Activated naive CD4-positive, alpha-beta T cell treated with anti-CD3 and anti-CD28 coated beads, Interleukin-2, amount 10 ng/mL, durations not matched to agents 7 days and 5 days (primary cell): Measurements from ENCODE around the gene ERICH3.

Experiments used
- CTCF ChIA-PET: fragments of 350-600 bp; sonication (Branson Sonifier 250); formaldehyde crosslinking; loops from one replicate; lab custom pipeline; 2021; ENCODE audit warnings: antibody characterized with exemption; lab: Charles Lee
- DNase-seq: peaks from one replicate; pipeline ENCODE4 v3.0.0-alpha.2; 2020
- H3K27ac Mint-ChIP-seq: one replicate; pipeline ENCODE4 v1.8.0; 2021; ENCODE audit warnings: mild to moderate bottlenecking, moderate library complexity, mixed read lengths
- H3K27me3 Mint-ChIP-seq: one replicate; pipeline ENCODE4 v1.8.0; 2021; ENCODE audit warnings: mild to moderate bottlenecking, mixed read lengths
- H3K36me3 Mint-ChIP-seq: one replicate; pipeline ENCODE4 v1.8.0; 2021; ENCODE audit warnings: mixed read lengths
- H3K4me1 Mint-ChIP-seq: one replicate; pipeline ENCODE4 v1.8.0; 2021; ENCODE audit warnings: mixed read lengths
- H3K4me3 Mint-ChIP-seq: one replicate; pipeline ENCODE4 v1.8.0; 2021; ENCODE audit warnings: mild to moderate bottlenecking, moderate library complexity, mixed read lengths
- H3K9me3 Mint-ChIP-seq: one replicate; pipeline ENCODE4 v1.8.0; 2021; ENCODE audit warnings: mixed read lengths

The ERICH3 gene

DNA sequence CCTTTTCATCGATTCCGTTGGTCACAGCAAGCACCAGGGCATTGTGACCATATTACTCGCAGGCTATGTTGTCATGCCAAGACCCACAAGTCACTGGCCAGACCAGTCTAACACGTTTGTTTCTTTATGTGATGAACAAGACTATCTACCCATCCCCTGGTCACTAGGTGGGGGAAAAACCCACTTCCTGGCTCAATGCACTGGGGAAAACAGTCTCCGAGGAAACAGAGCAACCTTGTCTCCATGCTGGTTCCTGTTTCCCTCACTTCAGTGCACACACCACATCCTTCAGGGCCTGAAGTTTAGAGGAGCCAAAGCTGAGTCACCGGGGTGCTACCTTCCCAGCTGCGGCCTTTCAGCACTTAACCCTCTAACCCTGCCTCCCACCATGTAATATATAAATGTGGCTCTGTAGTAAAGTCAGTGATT is 20.9 kb downstream of the ERICH3 start:
- Mint-ChIP-seq H3K4me3 (no peak overlapping the region), H3K27ac (no peak overlapping the region), H3K36me3 (no peaks in the 10 kb centered on the region), H3K9me3 (no peaks in the 10 kb centered on the region), H3K4me1 (no peaks in the 10 kb centered on the region), H3K27me3 (no peaks in the 10 kb centered on the region)
- DNase-seq = no peak
- CTCF ChIA-PET = no interaction called here

GRCh38 chr1:74650561-74650960 is 23.0 kb downstream of the ERICH3 start:
- Mint-ChIP-seq H3K4me1 (no peaks in the 10 kb centered on the region), H3K27ac (no peak overlapping the region), H3K4me3 (no peak overlapping the region), H3K27me3 (no peaks in the 10 kb centered on the region), H3K9me3 (no peaks in the 10 kb centered on the region), H3K36me3 (no peaks in the 10 kb centered on the region)
- CTCF ChIA-PET = no interaction called here
- no peak for DNase-seq

DNA sequence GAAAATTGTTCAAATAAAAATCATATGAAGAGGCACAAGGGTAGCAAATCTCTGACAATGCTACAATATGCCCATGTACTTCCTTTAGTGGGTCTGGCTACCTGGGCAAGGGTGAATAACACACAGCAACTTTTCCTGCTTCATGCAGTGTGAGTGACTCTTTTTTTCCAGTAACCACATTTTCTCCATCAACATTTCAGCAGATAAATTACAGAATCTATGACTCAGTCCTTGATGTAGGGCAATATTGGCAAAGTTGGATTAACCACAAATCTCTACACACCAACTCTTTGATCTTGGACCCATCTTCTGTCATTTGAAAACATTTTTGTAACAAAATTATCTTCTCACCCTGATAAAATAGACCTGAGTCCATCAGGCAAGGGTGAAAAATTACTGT is 31.7 kb downstream of the ERICH3 start:
- no peaks in the 10 kb centered on the region for H3K4me1 Mint-ChIP-seq
- H3K27me3 Mint-ChIP-seq = no peaks in the 10 kb centered on the region
- no peak overlapping the region for H3K27ac Mint-ChIP-seq
- H3K9me3 Mint-ChIP-seq = no peaks in the 10 kb centered on the region
- CTCF ChIA-PET = no interaction called here
- H3K36me3 Mint-ChIP-seq = no peaks in the 10 kb centered on the region
- DNase-seq = no peak
- H3K4me3 Mint-ChIP-seq = no peak overlapping the region

DNA sequence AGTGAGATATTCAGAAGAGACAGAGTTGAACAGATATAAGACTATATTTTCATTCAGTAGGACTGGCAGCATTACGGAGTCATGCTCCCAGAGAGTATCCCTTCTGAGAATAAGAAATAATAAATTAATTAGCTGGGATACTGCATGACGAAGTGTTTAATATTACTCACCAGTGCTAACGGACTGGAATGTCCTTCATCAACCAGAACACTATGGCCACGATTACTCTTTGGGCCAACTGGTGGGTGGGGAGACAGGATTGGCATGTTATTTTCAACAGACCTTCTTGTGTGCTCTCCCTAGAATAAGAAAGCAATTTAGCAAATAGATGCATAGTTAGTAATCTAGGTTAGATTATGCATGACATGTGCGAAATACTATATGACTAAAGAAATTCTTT is 32.4 kb downstream of the ERICH3 start:
- Mint-ChIP-seq H3K27ac (no peak overlapping the region), H3K4me1 (no peaks in the 10 kb centered on the region), H3K36me3 (no peaks in the 10 kb centered on the region), H3K4me3 (no peak overlapping the region), H3K9me3 (no peaks in the 10 kb centered on the region), H3K27me3 (no peaks in the 10 kb centered on the region)
- CTCF ChIA-PET = no interaction called here
- no peak for DNase-seq

GRCh38 chr1:74637296-74637695 is 36.3 kb downstream of the ERICH3 start:
- Mint-ChIP-seq H3K9me3 (no peaks in the 10 kb centered on the region), H3K27me3 (no peaks in the 10 kb centered on the region), H3K4me3 (no peak overlapping the region), H3K36me3 (no peaks in the 10 kb centered on the region), H3K27ac (no peak overlapping the region), H3K4me1 (no peaks in the 10 kb centered on the region)
- CTCF ChIA-PET = no interaction called here
- no peak for DNase-seq

DNA sequence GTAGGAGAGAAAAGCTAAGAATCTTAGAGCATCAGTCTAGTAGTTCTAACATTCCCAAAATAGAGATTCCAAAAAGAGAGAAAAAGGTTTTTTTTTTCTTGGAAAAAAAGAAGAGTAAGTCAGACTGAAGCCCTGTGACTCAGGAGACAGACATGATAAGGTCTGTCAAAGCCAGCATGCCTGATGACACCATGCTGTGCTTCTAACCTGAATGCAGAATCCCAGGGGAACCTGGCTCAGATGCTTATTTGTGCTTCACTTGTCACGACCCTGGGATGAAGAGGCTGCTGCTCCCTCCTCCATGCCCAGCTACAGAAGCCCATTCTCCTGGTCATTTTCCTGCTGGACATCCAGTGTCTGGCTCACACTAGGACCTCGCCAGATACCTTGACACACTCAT is 44.3 kb downstream of the ERICH3 start:
- Mint-ChIP-seq H3K9me3 (no peaks in the 10 kb centered on the region), H3K36me3 (no peaks in the 10 kb centered on the region), H3K27me3 (no peaks in the 10 kb centered on the region), H3K4me1 (no peaks in the 10 kb centered on the region), H3K4me3 (no peak overlapping the region), H3K27ac (no peak overlapping the region)
- CTCF ChIA-PET = interaction anchor here (1.0 kb wide), 1 partner anchor 10 kb away, joined by 3 read pairs; no protein-coding TSS in a partner anchor
- DNase-seq = no peak

- Mint-ChIP-seq H3K4me1 (no peaks in the 10 kb centered on the region), H3K36me3 (no peaks in the 10 kb centered on the region), H3K9me3 (no peaks in the 10 kb centered on the region), H3K27ac (no peak overlapping the region), H3K4me3 (no peak overlapping the region), H3K27me3 (no peaks in the 10 kb centered on the region)
- no peak for DNase-seq
- CTCF ChIA-PET = no interaction called here
These were observed 49.9 kb downstream of the ERICH3 start for GRCh38 chr1:74623716-74624115.

GRCh38 chr1:74620242-74620641 is 53.4 kb downstream of the ERICH3 start:
- H3K27ac Mint-ChIP-seq = no peak overlapping the region
- no peak for DNase-seq
- no peaks in the 10 kb centered on the region for H3K36me3 Mint-ChIP-seq
- no peaks in the 10 kb centered on the region for H3K9me3 Mint-ChIP-seq
- H3K27me3 Mint-ChIP-seq = no peaks in the 10 kb centered on the region
- no peak overlapping the region for H3K4me3 Mint-ChIP-seq
- H3K4me1 Mint-ChIP-seq = no peaks in the 10 kb centered on the region
- CTCF ChIA-PET = no interaction called here

GRCh38 chr1:74618974-74619373 is 54.6 kb downstream of the ERICH3 start:
- no peak overlapping the region for H3K4me3 Mint-ChIP-seq
- no peak overlapping the region for H3K27ac Mint-ChIP-seq
- H3K9me3 Mint-ChIP-seq = no peaks in the 10 kb centered on the region
- no peaks in the 10 kb centered on the region for H3K4me1 Mint-ChIP-seq
- no peaks in the 10 kb centered on the region for H3K27me3 Mint-ChIP-seq
- CTCF ChIA-PET = no interaction called here
- no peaks in the 10 kb centered on the region for H3K36me3 Mint-ChIP-seq
- no peak for DNase-seq

- Mint-ChIP-seq H3K27me3 (no peaks in the 10 kb centered on the region), H3K27ac (no peak overlapping the region), H3K9me3 (no peaks in the 10 kb centered on the region), H3K36me3 (no peaks in the 10 kb centered on the region), H3K4me3 (no peak overlapping the region), H3K4me1 (no peaks in the 10 kb centered on the region)
- CTCF ChIA-PET = no interaction called here
- DNase-seq = no peak
These were observed 59.7 kb downstream of the ERICH3 start for GRCh38 chr1:74613894-74614293.

DNA sequence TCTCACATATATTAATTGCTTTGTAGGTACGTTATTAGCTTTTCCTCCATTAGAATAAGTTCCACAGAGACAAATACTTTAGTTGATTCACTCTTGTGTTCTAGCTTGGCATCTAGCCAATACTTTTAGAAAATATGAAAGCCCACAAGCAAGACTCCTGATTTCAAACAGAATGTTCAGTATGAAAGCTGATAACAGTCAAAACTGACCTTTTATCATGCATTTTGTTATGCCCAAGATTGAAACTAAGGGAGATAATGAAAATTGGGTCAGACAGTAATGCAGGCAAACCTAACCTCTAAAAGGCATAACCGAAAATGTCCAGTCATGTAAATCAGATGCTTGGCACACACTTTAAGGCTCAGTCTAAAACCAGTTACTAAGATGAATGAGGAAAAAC is 61.7 kb downstream of the ERICH3 start:
- Mint-ChIP-seq H3K27me3 (no peaks in the 10 kb centered on the region), H3K4me3 (no peak overlapping the region), H3K9me3 (no peaks in the 10 kb centered on the region), H3K36me3 (no peaks in the 10 kb centered on the region), H3K27ac (no peak overlapping the region), H3K4me1 (no peaks in the 10 kb centered on the region)
- no peak for DNase-seq
- CTCF ChIA-PET = no interaction called here

DNA sequence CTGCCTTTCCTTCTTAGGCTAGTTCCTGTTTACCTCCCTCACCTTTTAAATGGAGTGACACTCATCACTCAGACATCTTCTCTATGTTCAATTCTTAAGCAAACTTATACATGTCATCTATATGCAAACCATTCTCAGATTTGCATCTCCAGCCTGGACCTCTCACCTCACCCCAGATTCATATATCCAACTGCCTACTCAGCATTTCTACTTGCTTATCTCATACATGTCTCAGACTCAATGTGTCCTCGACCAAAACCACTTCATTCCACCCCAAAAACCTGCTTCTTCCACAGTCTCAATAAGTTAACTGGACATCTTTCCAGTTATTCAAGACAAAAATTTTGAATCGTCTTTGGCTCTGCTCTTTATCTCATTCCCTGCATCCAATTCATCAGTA is 62.6 kb downstream of the ERICH3 start:
- Mint-ChIP-seq H3K9me3 (no peaks in the 10 kb centered on the region), H3K27ac (no peak overlapping the region), H3K4me3 (no peak overlapping the region), H3K4me1 (no peaks in the 10 kb centered on the region), H3K36me3 (no peaks in the 10 kb centered on the region), H3K27me3 (no peaks in the 10 kb centered on the region)
- CTCF ChIA-PET = interaction anchor here (0.6 kb wide), 1 partner anchor 107 kb away, joined by 3 read pairs; no protein-coding TSS in a partner anchor
- DNase-seq = no peak

GRCh38 chr1:74609810-74610371 is 63.7 kb downstream of the ERICH3 start:
- Mint-ChIP-seq H3K4me3 (no peak overlapping the region), H3K4me1 (no peaks in the 10 kb centered on the region), H3K27ac (no peak overlapping the region), H3K9me3 (no peaks in the 10 kb centered on the region), H3K27me3 (no peaks in the 10 kb centered on the region), H3K36me3 (no peaks in the 10 kb centered on the region)
- DNase-seq = no peak
- CTCF ChIA-PET = no interaction called here

GRCh38 chr1:74596717-74597116 is 76.9 kb downstream of the ERICH3 start:
- Mint-ChIP-seq H3K27me3 (no peaks in the 10 kb centered on the region), H3K36me3 (no peaks in the 10 kb centered on the region), H3K4me1 (no peaks in the 10 kb centered on the region), H3K27ac (no peak overlapping the region), H3K4me3 (no peak overlapping the region), H3K9me3 (no peaks in the 10 kb centered on the region)
- DNase-seq = no peak
- CTCF ChIA-PET = no interaction called here

DNA sequence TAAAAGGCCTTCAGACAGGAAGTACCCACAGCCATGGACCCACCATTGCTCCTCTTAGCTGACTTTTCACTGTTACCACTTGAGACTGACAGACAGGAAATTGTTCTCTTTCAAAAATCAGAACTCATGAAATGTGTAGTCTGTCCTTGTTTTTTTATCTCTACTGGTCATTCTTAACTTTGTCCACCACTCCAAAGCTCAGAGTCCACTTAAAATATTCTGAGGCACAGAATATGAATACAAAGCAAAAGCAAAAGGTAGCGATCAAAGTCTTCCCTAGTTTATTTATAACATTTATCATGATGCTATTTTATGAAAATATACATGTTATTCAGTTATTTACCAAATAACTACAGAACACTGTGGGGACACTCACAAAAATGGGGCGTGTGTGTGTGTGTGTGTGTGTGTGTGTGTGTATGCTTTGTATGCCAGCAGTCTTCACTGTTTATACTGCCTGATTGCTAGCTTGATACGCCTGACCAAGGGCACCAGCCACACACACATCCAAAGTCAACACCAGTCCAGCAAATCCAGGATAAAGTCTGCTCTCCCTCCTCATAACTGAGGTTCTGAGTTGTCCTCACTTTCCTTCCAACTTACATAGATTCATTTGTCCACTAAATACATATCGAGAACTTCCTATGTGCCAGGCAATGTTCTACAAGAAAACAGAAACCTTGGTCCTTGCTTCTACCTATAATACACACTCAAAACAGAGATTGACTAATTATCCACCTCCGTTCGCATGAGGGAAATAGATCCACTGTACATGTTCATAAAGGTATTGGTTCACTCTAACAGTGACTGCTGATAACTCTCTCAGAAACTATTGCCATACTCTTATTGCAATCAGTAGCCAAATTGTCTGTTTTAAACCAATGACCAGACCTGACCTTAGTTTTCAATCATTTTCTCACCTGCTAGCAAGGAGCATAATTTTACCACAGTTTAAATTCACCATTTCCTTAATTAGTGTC is 79.4 kb downstream of the ERICH3 start:
- DNase-seq = no peak
- no peak overlapping the region for H3K27ac Mint-ChIP-seq
- H3K9me3 Mint-ChIP-seq = no peaks in the 10 kb centered on the region
- no peak overlapping the region for H3K4me3 Mint-ChIP-seq
- no peaks in the 10 kb centered on the region for H3K27me3 Mint-ChIP-seq
- H3K4me1 Mint-ChIP-seq = no peaks in the 10 kb centered on the region
- no peaks in the 10 kb centered on the region for H3K36me3 Mint-ChIP-seq
- CTCF ChIA-PET = no interaction called here
